Gastrocnemius medialis (tissue), 4 donors: Measurements from ENCODE around the gene PTPN7.

Experiments used
- CTCF ChIP-seq, 5 experiments: fragments of 450-650 bp in 3 of 5; fragments of 200-600 bp in 2 of 5; sonication (generic) in 2 of 5; IDR thresholded peaks in 4 of 5; conservative IDR thresholded peaks in 1 of 5; 1 replicate in 4 of 5; 2 replicates in 1 of 5; pipeline ENCODE4 v1.5.1; 2016 to 2019; ENCODE audit warnings: antibody characterized with exemption in 5 of 5, mild to moderate bottlenecking in 3 of 5, moderate library complexity in 3 of 5
- POLR2A ChIP-seq, 2 donors: fragments of 450-650 bp; IDR thresholded peaks; one replicate each; pipeline ENCODE4 v1.6.1; 2017; ENCODE audit warnings: antibody characterized with exemption in 2 of 2, mild to moderate bottlenecking in 2 of 2, moderate library complexity in 2 of 2

GRCh38 chr1:202179828-202180750 is 19.7 kb upstream of the PTPN7 start:
- TF ChIP-seq CTCF (IDR thresholded peaks at IDR 0.05 in 4 of 5, conservative IDR thresholded peaks at IDR 0.05 in 1 of 5) (no peak), POLR2A (IDR thresholded peaks at IDR 0.05) (no peak)
